ENCODE measurements around the gene ZNF37A.
"Not testable (repeated sequence)": the region's sequence is repeated elsewhere in the genome, so short reads cannot be mapped to it uniquely, and the experiment has no call there.

ZNF37A gene

GRCh38 chr10:38150891-38151463 lies 56.8 kb downstream of the ZNF37A start:
- DNase-seq = not testable (repeated sequence)

- no peak for DNase-seq
Observed at GRCh38 chr10:38156416-38157269, 62.5 kb downstream of the ZNF37A start.

- DNase-seq = no peak
Observed at GRCh38 chr10:38157270-38157685, 63.1 kb downstream of the ZNF37A start.

DNA sequence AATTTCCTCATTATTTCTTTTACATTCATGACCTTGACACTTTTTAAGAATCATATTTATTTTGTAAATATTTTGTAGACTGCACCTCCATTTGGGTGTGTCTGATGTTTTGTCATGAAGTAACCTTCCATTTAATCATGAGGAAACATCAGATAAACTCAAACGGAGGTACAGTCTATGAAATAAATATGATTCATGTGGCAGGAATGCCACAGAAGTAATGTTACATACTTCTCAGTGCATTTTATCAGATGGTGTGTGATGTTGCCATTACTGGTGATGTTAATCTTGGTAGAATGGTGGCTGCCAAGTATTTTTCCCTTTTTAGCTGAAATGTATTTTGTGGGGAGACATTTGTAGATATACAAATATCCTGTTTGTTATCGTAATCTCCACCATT lies 64.9 kb downstream of the ZNF37A start:
- no peak for DNase-seq

DNA sequence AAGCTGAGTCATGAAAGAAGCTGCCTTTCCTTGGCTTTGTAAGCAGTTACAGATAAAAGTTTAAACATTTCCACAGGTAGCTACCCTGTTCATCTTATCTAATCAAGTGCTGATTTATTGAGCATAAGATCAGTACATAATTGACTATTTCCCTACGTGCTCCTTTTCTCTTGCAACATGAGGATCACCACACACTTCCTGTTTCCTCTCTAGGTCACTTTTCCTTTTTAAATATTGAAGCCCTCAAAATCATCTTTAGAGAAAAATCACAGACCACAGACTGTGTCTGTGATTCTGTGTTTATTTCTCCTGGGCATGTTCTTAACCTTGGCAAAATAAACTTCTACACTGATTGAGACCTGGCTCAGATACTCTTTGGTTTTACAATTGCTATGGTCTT lies 69.5 kb downstream of the ZNF37A start:
- DNase-seq = no peak

DNA sequence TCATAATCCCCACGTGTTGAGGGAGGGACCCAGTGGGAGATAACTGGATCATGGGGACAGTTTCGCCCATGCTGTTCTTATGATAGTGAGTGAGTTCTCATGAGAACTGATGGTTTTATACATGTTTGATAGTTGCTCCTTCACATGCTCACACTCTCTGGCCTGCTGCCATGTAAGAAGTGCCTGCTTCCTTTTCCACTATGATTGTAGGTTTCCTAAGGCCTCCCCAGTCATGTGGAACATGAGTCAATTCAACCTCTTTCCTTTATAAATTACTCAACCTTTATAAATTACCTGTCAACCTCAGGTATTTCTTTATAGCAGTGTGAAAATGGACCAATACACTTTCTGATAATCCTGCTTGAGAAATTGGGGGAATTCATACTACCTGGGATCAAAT lies 80.2 kb downstream of the ZNF37A start:
- DNase-seq = no peak

- DNase-seq = no peak
Observed at GRCh38 chr10:38184477-38184876, 90.3 kb downstream of the ZNF37A start.
